B cell (primary cell): ENCODE measurements around the gene ZNF326. TPM values are rescaled to one million over a fixed set of nuclear protein-coding genes. Genes with fewer than 3 reads are reported as not detected.

Source experiments
- ATAC-seq: fragments of 200-7000 bp; cut with Tn5 transposase; one replicate; pipeline ENCODE4 v1.10.0; 2021; ENCODE audit warnings: low read depth, mild to moderate bottlenecking, moderate number of reproducible peaks, moderate library complexity
- CTCF ChIA-PET: fragments of 350-600 bp; sonication (Branson Sonifier 250); formaldehyde crosslinking; loops from one replicate; lab custom pipeline; 2021; ENCODE audit warnings: antibody characterized with exemption, inconsistent platforms; lab: Charles Lee
- POLR2A ChIA-PET: fragments of 350-600 bp; sonication (Branson Sonifier 250); formaldehyde crosslinking; loops from one replicate; lab custom pipeline; 2021; ENCODE audit warnings: antibody characterized with exemption; lab: Charles Lee
- DNase-seq: peaks from one replicate; pipeline ENCODE4 v3.0.0; 2013
- H2AFZ ChIP-seq: 2 replicates; pipeline ENCODE4 v1.6.1; 2012; ENCODE audit warnings: mild to moderate bottlenecking, low read depth, low read length; ENCODE audit not compliant: insufficient read depth, poor library complexity, severe bottlenecking
- H3K27ac ChIP-seq, 2 donors: 1 replicate in 1 of 2; 2 replicates in 1 of 2; pipeline ENCODE4 v1.5.1; 2012 to 2013; ENCODE audit warnings: low read length in 2 of 2, mild to moderate bottlenecking in 2 of 2, moderate library complexity in 1 of 2
- H3K27me3 ChIP-seq, 4 experiments: fragments of 200-600 bp in 1 of 4; sonication (generic) in 1 of 4; replicated peaks in 1 of 4; 1 replicate in 2 of 4; 2 replicates in 2 of 4; pipeline versions ENCODE4 v1.6.1 to v1.7.0; 2013 to 2016; ENCODE audit warnings: low read length in 3 of 4, mild to moderate bottlenecking in 2 of 4, mixed read lengths in 1 of 4, moderate library complexity in 1 of 4; ENCODE audit not compliant: insufficient read depth in 4 of 4, control insufficient read depth in 3 of 4; ENCODE audit errors: control extremely low read depth in 1 of 4
- H3K36me3 ChIP-seq, 2 experiments: replicated peaks in 1 of 2; 1 replicate in 1 of 2; 2 replicates in 1 of 2; pipeline versions ENCODE4 v1.6.1 to v1.7.1; 2013; ENCODE audit warnings: low read length in 1 of 2; ENCODE audit not compliant: insufficient read depth in 2 of 2, control insufficient read depth in 1 of 2; ENCODE audit errors: control extremely low read depth in 1 of 2, extremely low read depth in 1 of 2
- H3K4me1 ChIP-seq, 2 donors: fragments of 200-600 bp in 1 of 2; sonication (generic) in 1 of 2; 1 replicate in 1 of 2; 2 replicates in 1 of 2; pipeline versions ENCODE4 v1.5.1 to v1.6.1; 2013 to 2017; ENCODE audit warnings: low read length in 2 of 2; ENCODE audit not compliant: control insufficient read depth in 2 of 2, insufficient read depth in 2 of 2
- H3K4me2 ChIP-seq: replicated peaks from 2 replicates; pipeline ENCODE3; 2012; ENCODE audit warnings: mild to moderate bottlenecking, low read depth, low read length; ENCODE audit not compliant: poor library complexity, severe bottlenecking
- H3K4me3 ChIP-seq, 5 experiments: fragments of 200-600 bp in 1 of 5; sonication (generic) in 1 of 5; 1 replicate in 3 of 5; 2 replicates in 2 of 5; pipeline versions ENCODE4 v1.5.1 to v1.7.0; 2011 to 2016; ENCODE audit warnings: low read length in 4 of 5, mild to moderate bottlenecking in 4 of 5, low read depth in 2 of 5, control low read depth in 1 of 5, moderate library complexity in 1 of 5; ENCODE audit not compliant: insufficient read depth in 1 of 5; ENCODE audit errors: control extremely low read depth in 1 of 5, extremely low read depth in 1 of 5
- H3K79me2 ChIP-seq: fragments of 200-600 bp; sonication (generic); one replicate; pipeline ENCODE4 v1.6.0; 2016; ENCODE audit warnings: low read length; ENCODE audit not compliant: control insufficient read depth, insufficient read depth
- H3K9ac ChIP-seq: fragments of 200-600 bp; sonication (generic); 2 replicates; pipeline ENCODE4 v1.6.1; 2017; ENCODE audit warnings: mild to moderate bottlenecking, low read length, moderate library complexity
- H3K9me3 ChIP-seq, 3 donors: one replicate each; pipeline versions ENCODE4 v1.6.1 to v1.7.1; 2013; ENCODE audit warnings: low read length in 2 of 3; ENCODE audit not compliant: control insufficient read depth in 2 of 3, insufficient read depth in 1 of 3; ENCODE audit errors: control extremely low read depth in 1 of 3
- H4K20me1 ChIP-seq: 2 replicates; pipeline ENCODE4 v1.6.0; 2012; ENCODE audit warnings: mild to moderate bottlenecking, low read length; ENCODE audit not compliant: insufficient read depth, control insufficient read depth, poor library complexity, severe bottlenecking
- H3K27ac Mint-ChIP-seq: one replicate; pipeline ENCODE4 v1.8.0; 2021; ENCODE audit warnings: mixed read lengths
- H3K27me3 Mint-ChIP-seq: one replicate; pipeline ENCODE4 v1.8.0; 2021; ENCODE audit warnings: mixed read lengths
- H3K4me1 Mint-ChIP-seq: one replicate; pipeline ENCODE4 v1.8.0; 2021; ENCODE audit warnings: mixed read lengths
- H3K4me3 Mint-ChIP-seq: one replicate; pipeline ENCODE4 v1.8.0; 2021; ENCODE audit warnings: mixed read lengths
- H3K9me3 Mint-ChIP-seq: one replicate; pipeline ENCODE4 v1.8.0; 2022; ENCODE audit warnings: mixed read lengths; ENCODE audit not compliant: insufficient read depth
- CTCF ChIP-seq: fragments of 200-600 bp; IDR thresholded peaks from one replicate; pipeline ENCODE4 v1.8.0; 2022; ENCODE audit warnings: antibody characterized with exemption, mild to moderate bottlenecking
- EZH2 ChIP-seq: IDR thresholded peaks from 2 replicates; pipeline ENCODE4 v1.6.1; 2012; ENCODE audit warnings: borderline replicate concordance, low read depth, mild to moderate bottlenecking, moderate library complexity, low read length; ENCODE audit not compliant: insufficient read depth, poor library complexity, severe bottlenecking
- WGBS: methylation state at CpG from one replicate; pipeline ENCODE4 v1.1.5; 2013; ENCODE audit warnings: missing lambda C conversion rate; ENCODE audit not compliant: insufficient coverage; 5-methylcytosine and 5-hydroxymethylcytosine counted together
- intact Hi-C: fragments of 100-400 bp; cut with micrococcal nuclease; formaldehyde crosslinking; loops from one replicate; pipeline ENCODE4 v1.10.0; 2022
- polyA plus RNA-seq: library from polyadenylated mRNA; depleted of rRNA; stranded (reverse); fragments of >200 nt; gene quantifications from 2 replicates; pipeline ENCODE4 v1.2.3, GENCODE V29; 2012
- total RNA-seq, 2 donors: library from RNA; stranded (reverse); fragments of 120-200 nt in 1 of 2; gene quantifications; 1 replicate in 1 of 2; 2 replicates in 1 of 2; pipeline versions ENCODE4 v1.2.3 to v1.2.4, GENCODE V29; 2013 to 2022

The ZNF326 gene
- total and polyA plus RNA-seq, 2 donors (not counting 1 experiment from before 2014, with no cell fraction given) = 6.1 to 34.1 TPM

GRCh38 chr1:90023691-90024090, 28.8 kb downstream of the ZNF326 start:
- Histone ChIP-seq H3K4me1 (no peaks in the 10 kb centered on the region), H2AFZ (no peak overlapping the region), H3K4me2 (no peak overlapping the region), H3K9ac (no peak overlapping the region), H3K27me3 (no peaks in the 10 kb centered on the region), H4K20me1 (no peaks in the 10 kb centered on the region), H3K79me2 (no peaks in the 10 kb centered on the region), H3K36me3 (peaks cover 3 to 70% of the 10 kb centered on the region in 2 experiments), H3K27ac (no peak overlapping the region), H3K4me3 (no peak overlapping the region), H3K9me3 (peaks cover 0 to 3% (median 2%) of the 10 kb centered on the region in 3 donors)
- ChIA-PET POLR2A (no interaction called here), CTCF (interaction anchor here (1.0 kb wide), 1 partner anchor 22 kb away, joined by 3 read pairs; no protein-coding TSS in a partner anchor)
- H3K9me3 Mint-ChIP-seq = peaks cover 2% of the 10 kb centered on the region
- H3K4me3 Mint-ChIP-seq = no peak overlapping the region
- DNase-seq = no peak
- no peaks in the 10 kb centered on the region for H3K27me3 Mint-ChIP-seq
- no peaks in the 10 kb centered on the region for H3K4me1 Mint-ChIP-seq
- intact Hi-C loops = no loop called here
- no peak for ATAC-seq
- WGBS = no CpG with 5 or more reads among the region's 1 CpG
- H3K27ac Mint-ChIP-seq = no peak overlapping the region
- no peak for TF ChIP-seq CTCF

GRCh38 chr1:90027281-90027680, 32.4 kb downstream of the ZNF326 start:
- no peaks in the 10 kb centered on the region for H3K27me3 Mint-ChIP-seq
- H3K4me1 Mint-ChIP-seq = no peaks in the 10 kb centered on the region
- WGBS = 93% methylated on average over 1 of the region's 1 CpG
- Histone ChIP-seq H3K79me2 (no peaks in the 10 kb centered on the region), H3K9ac (no peak overlapping the region), H2AFZ (no peak overlapping the region), H3K4me3 (no peak overlapping the region), H4K20me1 (no peaks in the 10 kb centered on the region), H3K9me3 (peaks cover 0 to 3% (median 2%) of the 10 kb centered on the region in 3 donors), H3K27me3 (no peaks in the 10 kb centered on the region), H3K4me2 (no peak overlapping the region), H3K4me1 (no peaks in the 10 kb centered on the region), H3K27ac (no peak overlapping the region), H3K36me3 (peaks cover 5 to 42% of the 10 kb centered on the region in 2 experiments)
- no peak overlapping the region for H3K4me3 Mint-ChIP-seq
- TF ChIP-seq EZH2 = no peak
- TF ChIP-seq CTCF = no peak
- H3K27ac Mint-ChIP-seq = no peak overlapping the region
- intact Hi-C loops = no loop called here
- CTCF ChIA-PET = no interaction called here
- POLR2A ChIA-PET = no interaction called here
- DNase-seq (no peak), ATAC-seq (no peak)
- peaks cover 2% of the 10 kb centered on the region for H3K9me3 Mint-ChIP-seq
